OCI-LY7 (cell line): ENCODE results near the gene SRSF10.

Source experiments
- CTCF ChIP-seq: fragments of 200-600 bp; sonication (generic); conservative IDR thresholded peaks from 2 replicates; pipeline ENCODE4 v1.5.1; 2014; ENCODE audit warnings: mild to moderate bottlenecking, antibody characterized with exemption, low read length, moderate library complexity, mixed read lengths
- EZH2phosphoT487 ChIP-seq: fragments of 200-600 bp; sonication (generic); IDR thresholded peaks from 2 replicates; pipeline ENCODE4 v1.6.1; 2018; ENCODE audit warnings: low read depth, borderline replicate concordance, mild to moderate bottlenecking, mixed run types, antibody characterized with exemption, low read length, moderate library complexity, mixed read lengths

GRCh38 chr1:23960291-23961020 lies 19.7 kb downstream of the SRSF10 start:
- TF ChIP-seq EZH2phosphoT487 (no peak), CTCF (no peak)
